SU-DHL-6 (cell line): ENCODE results near the gene WWOX.

ENCODE experiments used
- H2AFZ ChIP-seq: fragments of 200-600 bp; sonication (generic); 2 replicates; pipeline ENCODE4 v1.6.1; 2014; ENCODE audit warnings: low read depth, mild to moderate bottlenecking, moderate library complexity, mixed read lengths, antibody characterized with exemption, low read length; ENCODE audit not compliant: severe bottlenecking
- H3F3A ChIP-seq: fragments of 200-600 bp; shearing (Covaris generic); 2 replicates; pipeline ENCODE4 v1.6.0; 2016; ENCODE audit warnings: antibody characterized with exemption, mild to moderate bottlenecking; ENCODE audit not compliant: insufficient read depth
- H3K27ac ChIP-seq: fragments of 200-600 bp; sonication (generic); 2 replicates; pipeline ENCODE4 v1.5.1; 2016; ENCODE audit warnings: low read depth, mild to moderate bottlenecking, low read length, moderate library complexity, mixed read lengths
- H3K27me3 ChIP-seq: fragments of 200-600 bp; sonication (generic), shearing (Covaris generic); 2 replicates; pipeline ENCODE4 v1.6.0; 2014; ENCODE audit warnings: mild to moderate bottlenecking, low read length
- H3K36me3 ChIP-seq: fragments of 200-600 bp; sonication (generic); 2 replicates; pipeline ENCODE4 v1.6.1; 2014; ENCODE audit warnings: mild to moderate bottlenecking, low read length, mixed read lengths
- H3K4me2 ChIP-seq: fragments of 300-600, 200-600 bp; shearing (Covaris generic), sonication (generic); 2 replicates; pipeline ENCODE4 v1.6.0; 2014; ENCODE audit warnings: low read length, low read depth, mild to moderate bottlenecking; ENCODE audit not compliant: poor library complexity, severe bottlenecking
- H3K4me3 ChIP-seq: fragments of 200-600 bp; sonication (generic); 2 replicates; pipeline ENCODE4 v1.5.1; 2014; ENCODE audit warnings: antibody characterized with exemption, low read length, mild to moderate bottlenecking, mixed read lengths; ENCODE audit not compliant: insufficient read depth, poor library complexity, severe bottlenecking
- H3K79me2 ChIP-seq: fragments of 200-600 bp; sonication (generic); 2 replicates; pipeline ENCODE4 v1.6.1; 2014; ENCODE audit warnings: mild to moderate bottlenecking, low read length, moderate library complexity; ENCODE audit not compliant: insufficient read depth
- H3K9ac ChIP-seq: fragments of 200-600 bp; sonication (generic); 2 replicates; pipeline ENCODE4 v1.7.0; 2014; ENCODE audit warnings: mild to moderate bottlenecking, low read length
- H3K9me2 ChIP-seq: fragments of 200-600 bp; sonication (generic); replicated peaks from 2 replicates; pipeline ENCODE4 v1.6.1; 2014; ENCODE audit warnings: low read length; ENCODE audit not compliant: insufficient read depth
- H3K9me3 ChIP-seq: fragments of 200-600 bp; sonication (generic); 2 replicates; pipeline ENCODE4 v1.6.1; 2014; ENCODE audit warnings: low read length, mixed read lengths; ENCODE audit not compliant: insufficient read depth
- H4K20me1 ChIP-seq: fragments of 200-600 bp; sonication (generic); 2 replicates; pipeline ENCODE4 v1.6.1; 2014; ENCODE audit warnings: low read depth, mild to moderate bottlenecking, antibody characterized with exemption, low read length, moderate library complexity, mixed read lengths
- CTCF ChIP-seq: fragments of 200-600 bp; sonication (generic); IDR thresholded peaks from one replicate; pipeline ENCODE4 v1.5.1; 2017; ENCODE audit warnings: antibody characterized with exemption, mild to moderate bottlenecking, low read length, moderate library complexity; ENCODE audit not compliant: insufficient read depth, poor library complexity, severe bottlenecking
- EZH2phosphoT487 ChIP-seq: fragments of 200-600 bp; sonication (generic), shearing (Covaris generic); conservative IDR thresholded peaks from 2 replicates; pipeline ENCODE4 v1.6.1; 2018; ENCODE audit warnings: mild to moderate bottlenecking, antibody characterized with exemption, low read length, moderate library complexity, mixed read lengths

The WWOX gene

GRCh38 chr16:78926723-78927210, 827.3 kb downstream of the WWOX start:
- Histone ChIP-seq H3K9me2 (no peaks in the 10 kb centered on the region), H3K27me3 (no peaks in the 10 kb centered on the region), H3K9ac (no peak overlapping the region), H3K9me3 (peaks cover 3% of the 10 kb centered on the region; the same call in 1 of the 2 replicates), H3K4me3 (no peak overlapping the region), H3K36me3 (no peaks in the 10 kb centered on the region), H3K4me2 (no peak overlapping the region), H3K79me2 (no peaks in the 10 kb centered on the region), H3F3A (no peaks in the 10 kb centered on the region), H3K27ac (no peak overlapping the region), H2AFZ (no peak overlapping the region), H4K20me1 (no peaks in the 10 kb centered on the region)
- TF ChIP-seq CTCF (no peak), EZH2phosphoT487 (no peak)

GRCh38 chr16:78927766-78928165, 828.3 kb downstream of the WWOX start:
- Histone ChIP-seq H3K9me3 (no peaks in the 10 kb centered on the region), H3K4me2 (no peak overlapping the region), H3F3A (no peaks in the 10 kb centered on the region), H3K9me2 (no peaks in the 10 kb centered on the region), H3K4me3 (no peak overlapping the region), H3K36me3 (no peaks in the 10 kb centered on the region), H3K9ac (no peak overlapping the region), H3K79me2 (no peaks in the 10 kb centered on the region), H3K27ac (no peak overlapping the region), H4K20me1 (no peaks in the 10 kb centered on the region), H2AFZ (no peak overlapping the region), H3K27me3 (no peaks in the 10 kb centered on the region)
- no peak for TF ChIP-seq CTCF
- TF ChIP-seq EZH2phosphoT487: no peak

- H2AFZ ChIP-seq: no peak overlapping the region
- H3K9me3 ChIP-seq: no peaks in the 10 kb centered on the region
- H3K27me3 ChIP-seq: no peaks in the 10 kb centered on the region
- TF ChIP-seq EZH2phosphoT487 (no peak), CTCF (no peak)
- H3K27ac ChIP-seq: no peak overlapping the region
- H4K20me1 ChIP-seq: no peaks in the 10 kb centered on the region
- no peak overlapping the region for H3K4me3 ChIP-seq
- no peaks in the 10 kb centered on the region for H3K79me2 ChIP-seq
- no peaks in the 10 kb centered on the region for H3K9me2 ChIP-seq
- no peaks in the 10 kb centered on the region for H3F3A ChIP-seq
- no peaks in the 10 kb centered on the region for H3K36me3 ChIP-seq
- H3K4me2 ChIP-seq: no peak overlapping the region
- H3K9ac ChIP-seq: no peak overlapping the region
Observed at GRCh38 chr16:78929841-78930240, 830.4 kb downstream of the WWOX start.
